DMS114 treated with DMSO at 0.1 percent for 48 hours (cell line): ENCODE data around the gene ADGRG1.

Source experiments
- DNase-seq: peaks from one replicate; lab custom pipeline; 2025; ENCODE audit not compliant: unreplicated experiment; lab: John Stamatoyannopoulos, UW

Gene ADGRG1

GRCh38 chr16:57620335-57621231, 7.8 kb upstream of the ADGRG1 start:
- DNase-seq, result no peak

GRCh38 chr16:57621521-57622271, 6.7 kb upstream of the ADGRG1 start:
- DNase-seq, result no peak

GRCh38 chr16:57622361-57623250, 5.8 kb upstream of the ADGRG1 start:
- DNase-seq, result no peak

- DNase-seq, result no peak
Measured at GRCh38 chr16:57623251-57624043, 5.0 kb upstream of the ADGRG1 start.

- DNase-seq, result no peak
Measured at GRCh38 chr16:57624044-57624688, 4.3 kb upstream of the ADGRG1 start.

- no peak for DNase-seq
Measured at GRCh38 chr16:57624806-57625500, 3.5 kb upstream of the ADGRG1 start.

- DNase-seq, result no peak
Measured at GRCh38 chr16:57626420-57627170, 1.8 kb upstream of the ADGRG1 start.

- DNase-seq, result no peak
Measured at GRCh38 chr16:57627184-57627871, 1.1 kb upstream of the ADGRG1 start.

GRCh38 chr16:57628783-57629293, 408 bp downstream of the ADGRG1 start:
- no peak for DNase-seq

GRCh38 chr16:57629516-57630406, 1.3 kb downstream of the ADGRG1 start:
- DNase-seq, result no peak

GRCh38 chr16:57630407-57630797, 2.0 kb downstream of the ADGRG1 start:
- DNase-seq, result no peak

- no peak for DNase-seq
Measured at GRCh38 chr16:57630931-57631845, 2.8 kb downstream of the ADGRG1 start.

GRCh38 chr16:57632568-57632967, 4.1 kb downstream of the ADGRG1 start:
- DNase-seq, result no peak

- no peak for DNase-seq
Measured at GRCh38 chr16:57633383-57634064, 5.1 kb downstream of the ADGRG1 start.

- DNase-seq, result no peak
Measured at GRCh38 chr16:57634171-57634570, 5.7 kb downstream of the ADGRG1 start.
